Lung (tissue), 12 donors: ENCODE data around the gene LSM7. TPM values are rescaled to one million over a fixed set of nuclear protein-coding genes. Genes with fewer than 3 reads are reported as not detected.

Source experiments
- ATAC-seq: fragments of 200-7000 bp; cut with Tn5 transposase; one replicate; pipeline ENCODE4 v1.9.1; 2020; ENCODE audit warnings: moderate number of reproducible peaks; ENCODE audit not compliant: insufficient read depth, low FRiP score
- DNase-seq, 3 donors: peaks; one replicate each; pipeline ENCODE4 v3.0.0-alpha.2; 2013 to 2017
- H3K27ac ChIP-seq, 2 donors: one replicate each; pipeline ENCODE4 v1.5.1; 2013; ENCODE audit warnings: mild to moderate bottlenecking in 2 of 2, moderate library complexity in 2 of 2, control low read depth in 1 of 2, inconsistent platforms in 1 of 2, low read depth in 1 of 2, low read length in 1 of 2
- H3K27me3 ChIP-seq, 3 donors: one replicate each; pipeline ENCODE4 v1.5.1; 2013; ENCODE audit warnings: low read length in 2 of 3; ENCODE audit not compliant: control insufficient read depth in 3 of 3, insufficient read depth in 3 of 3
- H3K36me3 ChIP-seq, 4 donors: one replicate each; pipeline ENCODE4 v1.5.1; 2013; ENCODE audit warnings: low read length in 4 of 4, mild to moderate bottlenecking in 1 of 4, moderate library complexity in 1 of 4; ENCODE audit not compliant: control insufficient read depth in 4 of 4, insufficient read depth in 4 of 4
- H3K4me1 ChIP-seq, 5 donors: one replicate each; pipeline ENCODE4 v1.5.1; 2013; ENCODE audit warnings: low read length in 5 of 5, mild to moderate bottlenecking in 2 of 5, moderate library complexity in 1 of 5; ENCODE audit not compliant: control insufficient read depth in 5 of 5, insufficient read depth in 5 of 5
- H3K4me3 ChIP-seq: one replicate; pipeline ENCODE4 v1.5.1; 2013; ENCODE audit warnings: mild to moderate bottlenecking, control low read depth, moderate library complexity
- H3K9ac ChIP-seq, 2 donors: one replicate each; pipeline ENCODE4 v1.5.1; 2013; ENCODE audit warnings: low read length in 2 of 2, control low read depth in 1 of 2; ENCODE audit not compliant: insufficient read depth in 1 of 2
- H3K9me3 ChIP-seq, 4 donors: one replicate each; pipeline ENCODE4 v1.5.1; 2013; ENCODE audit warnings: low read length in 3 of 4, mild to moderate bottlenecking in 1 of 4, moderate library complexity in 1 of 4; ENCODE audit not compliant: control insufficient read depth in 4 of 4, insufficient read depth in 3 of 4
- WGBS, 2 donors: extraction: QIAGEN DNeasy Blood & Tissue Kit; methylation state at CpG; one replicate each; pipeline ENCODE4 v1.1.7; 2013; 5-methylcytosine and 5-hydroxymethylcytosine counted together
- polyA plus RNA-seq, 2 donors: library from polyadenylated mRNA; stranded (reverse); fragments of 200-250 nt; gene quantifications; one replicate each; pipeline ENCODE4 v1.2.1, GENCODE V29; 2013
- total RNA-seq, 2 donors: library from RNA; depleted of rRNA in 1 of 2; stranded (reverse); fragments of >200 nt in 1 of 2; gene quantifications; one replicate each; pipeline ENCODE4 v1.2.1, GENCODE V29; 2014 to 2021
- TF ChIP-seq, protein P1 (sequence below): IDR thresholded peaks from 2 replicates; pipeline ENCODE4 v1.5.1; 2012; ENCODE audit warnings: mild to moderate bottlenecking; ENCODE audit errors: control extremely low read depth, extremely low read depth
- donor health status: control.
- donor health status: control.
- donor health status: Bipolar disorder and iron deficiency.
- donor health status: healthy.
- donor health status: DM: yes; HTN: yes; CAD: no.

The LSM7 gene
- total and polyA plus RNA-seq, 4 donors = 54.9 to 307 (median 191) TPM

DNA sequence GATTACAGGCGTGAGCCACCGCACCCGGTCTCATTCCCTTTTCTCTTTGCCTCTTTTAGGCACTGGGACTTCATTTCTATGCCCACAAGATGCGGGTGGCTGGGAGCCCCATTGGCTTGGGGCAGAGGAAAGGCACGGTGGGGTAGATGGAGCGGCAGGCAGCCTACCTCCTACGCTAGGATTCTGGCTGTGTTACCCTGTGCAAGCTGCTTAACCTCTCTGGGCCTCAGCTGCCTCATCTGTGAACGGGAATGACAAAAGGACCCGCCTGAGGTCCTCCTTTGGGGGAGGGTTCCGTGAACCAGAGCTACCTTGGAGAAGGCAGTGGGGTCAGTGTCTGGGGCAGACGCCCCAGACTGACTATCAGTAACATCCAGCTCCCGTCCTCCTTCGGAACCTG lies 11.1 kb downstream of the LSM7 start:
- Histone ChIP-seq H3K4me3 (no peak overlapping the region), H3K9ac (no peak overlapping the region), H3K4me1 (no peaks in the 10 kb centered on the region), H3K27ac (no peak overlapping the region), H3K36me3 (peaks cover 0 to 10% (median 0%) of the 10 kb centered on the region in 4 donors), H3K9me3 (peaks cover 0 to 6% (median 2%) of the 10 kb centered on the region in 4 donors), H3K27me3 (peaks cover 0 to 5% (median under 1%) of the 10 kb centered on the region in 3 donors)
- no peak for DNase-seq
- WGBS, 2 donors = 91 to 93% methylated on average over 13 of the region's 13 CpGs
- TF ChIP-seq, protein P1, sequence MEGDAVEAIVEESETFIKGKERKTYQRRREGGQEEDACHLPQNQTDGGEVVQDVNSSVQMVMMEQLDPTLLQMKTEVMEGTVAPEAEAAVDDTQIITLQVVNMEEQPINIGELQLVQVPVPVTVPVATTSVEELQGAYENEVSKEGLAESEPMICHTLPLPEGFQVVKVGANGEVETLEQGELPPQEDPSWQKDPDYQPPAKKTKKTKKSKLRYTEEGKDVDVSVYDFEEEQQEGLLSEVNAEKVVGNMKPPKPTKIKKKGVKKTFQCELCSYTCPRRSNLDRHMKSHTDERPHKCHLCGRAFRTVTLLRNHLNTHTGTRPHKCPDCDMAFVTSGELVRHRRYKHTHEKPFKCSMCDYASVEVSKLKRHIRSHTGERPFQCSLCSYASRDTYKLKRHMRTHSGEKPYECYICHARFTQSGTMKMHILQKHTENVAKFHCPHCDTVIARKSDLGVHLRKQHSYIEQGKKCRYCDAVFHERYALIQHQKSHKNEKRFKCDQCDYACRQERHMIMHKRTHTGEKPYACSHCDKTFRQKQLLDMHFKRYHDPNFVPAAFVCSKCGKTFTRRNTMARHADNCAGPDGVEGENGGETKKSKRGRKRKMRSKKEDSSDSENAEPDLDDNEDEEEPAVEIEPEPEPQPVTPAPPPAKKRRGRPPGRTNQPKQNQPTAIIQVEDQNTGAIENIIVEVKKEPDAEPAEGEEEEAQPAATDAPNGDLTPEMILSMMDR = no peak
- ATAC-seq = no peak

DNA sequence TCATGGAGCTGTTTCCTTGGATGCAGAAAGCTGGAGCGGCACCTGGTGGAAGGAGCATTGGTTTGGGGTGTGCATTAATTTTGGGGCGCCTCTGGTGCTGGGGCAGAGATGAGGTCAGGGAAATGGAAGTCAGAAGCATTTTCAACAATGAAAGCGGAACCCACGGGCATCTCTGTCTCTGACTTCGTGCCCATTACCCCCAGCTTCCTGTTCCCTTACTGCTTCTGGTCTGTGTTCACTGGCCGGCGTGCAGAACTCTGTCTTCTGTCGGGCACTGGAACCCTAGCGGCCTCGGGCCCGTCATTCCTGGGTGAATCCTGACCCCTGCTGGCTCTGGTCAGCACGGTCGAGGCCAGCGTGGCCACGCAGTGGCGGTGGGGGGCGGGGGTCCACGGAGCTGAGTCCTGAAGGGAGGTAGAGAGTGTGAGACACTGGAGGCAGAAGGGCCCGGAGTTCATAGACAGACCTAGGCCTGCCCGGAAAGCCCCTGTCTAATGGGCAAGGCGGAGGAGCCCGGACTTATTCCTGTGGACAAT lies 12.5 kb downstream of the LSM7 start:
- 23 to 26% methylated on average over 22 of the region's 22 CpGs for WGBS, 2 donors
- ATAC-seq = peak; percentile 59
- Histone ChIP-seq H3K27ac (peak overlapping the region in 1 of 2 donors; percentile 9), H3K27me3 (peaks cover 0 to 5% (median 3%) of the 10 kb centered on the region in 3 donors), H3K9ac (no peak overlapping the region), H3K4me3 (no peak overlapping the region), H3K9me3 (peaks cover 0 to 6% (median 2%) of the 10 kb centered on the region in 4 donors), H3K36me3 (no peaks in the 10 kb centered on the region), H3K4me1 (no peaks in the 10 kb centered on the region)
- peak; percentile 58 to 66 (median 61) for DNase-seq
- TF ChIP-seq, protein P1 = peak; percentile 55

DNA sequence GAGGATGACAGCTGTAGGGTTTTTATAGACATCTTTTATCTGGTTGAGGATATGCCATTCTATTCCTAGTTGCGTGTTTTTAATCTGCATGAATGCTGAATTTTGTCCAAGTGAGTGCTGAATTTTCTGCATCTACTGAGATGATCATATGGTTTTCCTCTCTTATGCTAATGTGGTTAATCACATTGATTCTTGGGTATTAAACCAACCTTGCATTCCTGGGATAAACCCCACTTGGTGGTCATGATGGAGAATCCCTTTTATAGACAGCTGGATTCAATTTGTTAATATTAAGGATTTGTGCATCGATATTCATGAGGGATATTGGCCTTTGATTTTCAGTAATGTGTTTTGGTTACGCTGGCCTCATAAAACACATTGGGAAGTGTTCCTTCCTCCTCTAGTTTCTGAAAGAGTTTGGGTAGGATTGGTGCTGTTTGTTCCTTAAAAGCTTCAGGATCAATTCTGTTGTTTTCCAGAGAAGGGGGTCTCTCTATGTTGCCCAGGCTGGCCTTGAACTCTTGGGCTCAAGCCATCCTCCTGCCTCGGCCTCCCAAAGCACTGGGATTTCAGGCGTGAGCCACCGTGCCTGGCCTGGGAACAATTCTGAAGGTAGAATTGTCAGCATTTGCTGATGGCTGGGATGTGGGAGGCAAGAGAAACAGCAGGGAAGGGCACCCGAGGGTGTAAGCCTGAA lies 13.1 kb downstream of the LSM7 start:
- 85% methylated on average over 7 of the region's 7 CpGs for WGBS, 2 donors
- DNase-seq = no peak
- Histone ChIP-seq H3K4me3 (no peak overlapping the region), H3K9me3 (peaks cover 0 to 6% (median 2%) of the 10 kb centered on the region in 4 donors), H3K36me3 (no peaks in the 10 kb centered on the region), H3K9ac (no peak overlapping the region), H3K27ac (no peak overlapping the region), H3K4me1 (no peaks in the 10 kb centered on the region), H3K27me3 (peaks cover 0 to 5% (median 3%) of the 10 kb centered on the region in 3 donors)
- TF ChIP-seq, protein P1 = no peak
- ATAC-seq = peak; percentile 16
